GM12878 (cell line): ENCODE results near the gene DBET. TPM values are rescaled to one million over a fixed set of nuclear protein-coding genes. Genes with fewer than 3 reads are reported as not detected.

ENCODE experiments used
- ATAC-seq: fragments of 200-7000 bp; cut with Tn5 transposase; 3 replicates; pipeline ENCODE4 v1.9.1; 2020; ENCODE audit warnings: mild to moderate bottlenecking, moderate library complexity
- BruUV-seq: library from RNA; stranded (reverse); fragments of 400-500 nt; replicated peaks from 2 replicates; lab custom pipeline; 2021; lab: Mats Ljungman, UMichigan
- CTCF ChIA-PET: fragments of 300-600 bp; sonication (Branson Sonifier 250); formaldehyde crosslinking; extraction: SDS; loops from one replicate; lab custom pipeline; 2021; ENCODE audit warnings: inconsistent platforms; lab: Yijun Ruan, JAX
- POLR2A ChIA-PET: fragments of 350-600 bp; formaldehyde crosslinking; extraction: SDS; loops from one replicate; lab custom pipeline; 2021; ENCODE audit warnings: inconsistent platforms; lab: Charles Lee
- RAD21 ChIA-PET: fragments of 300-600 bp; sonication (Branson Sonifier 250); formaldehyde crosslinking; loops from one replicate; lab custom pipeline; 2023; ENCODE audit warnings: antibody characterized with exemption; ENCODE audit not compliant: unreplicated experiment; lab: Charles Lee
- SMC1A ChIA-PET: fragments of 300-600 bp; sonication (Branson Sonifier 250); formaldehyde crosslinking; loops from one replicate; lab custom pipeline; 2023; ENCODE audit not compliant: unreplicated experiment, uncharacterized antibody; lab: Charles Lee
- DNase-seq: peaks from one replicate; pipeline ENCODE4 v3.0.0-alpha.2; 2011; ENCODE audit warnings: low read depth, low spot score
- FAIRE-seq: peaks from 3 replicates; lab custom pipeline; 2011; peaks lifted over from hg19 to GRCh38; lab: Jason Lieb, UNC
- H2AFZ ChIP-seq: 2 replicates; pipeline ENCODE4 v1.6.0; 2011; ENCODE audit warnings: low read depth, low read length, control low read depth; ENCODE audit not compliant: control insufficient read depth
- H3K27ac ChIP-seq: 2 replicates; pipeline ENCODE4 v1.5.1; 2011; ENCODE audit warnings: control low read depth; ENCODE audit not compliant: control insufficient read depth, insufficient read depth
- H3K27me3 ChIP-seq, 2 experiments: replicated peaks in 1 of 2; 2 replicates each; pipeline versions ENCODE4 v1.6.0 to v1.6.1; 2011; ENCODE audit warnings: low read length in 1 of 2; ENCODE audit not compliant: control insufficient read depth in 2 of 2, insufficient read depth in 2 of 2
- H3K36me3 ChIP-seq, 2 experiments: 2 replicates each; pipeline ENCODE4 v1.5.1; 2011; ENCODE audit warnings: low read length in 1 of 2; ENCODE audit not compliant: control insufficient read depth in 2 of 2, insufficient read depth in 2 of 2
- H3K4me1 ChIP-seq: 2 replicates; pipeline ENCODE4 v1.6.1; 2011; ENCODE audit warnings: mild to moderate bottlenecking, low read length, moderate library complexity, mixed read lengths; ENCODE audit not compliant: control insufficient read depth, insufficient read depth
- H3K4me2 ChIP-seq: 2 replicates; pipeline ENCODE4 v1.6.0; 2011; ENCODE audit warnings: control low read depth; ENCODE audit not compliant: control insufficient read depth, insufficient read depth
- H3K4me3 ChIP-seq: fragments of 200-600 bp; sonication (generic); 2 replicates; pipeline ENCODE4 v1.5.1; 2016
- H3K79me2 ChIP-seq: 2 replicates; pipeline ENCODE4 v1.6.0; 2011; ENCODE audit warnings: low read length; ENCODE audit not compliant: control insufficient read depth, insufficient read depth
- H3K9ac ChIP-seq: 2 replicates; pipeline ENCODE4 v1.8.0; 2011; ENCODE audit warnings: low read length, control low read depth, mixed read lengths; ENCODE audit not compliant: control insufficient read depth, insufficient read depth
- H3K9me3 ChIP-seq: replicated peaks from 3 replicates; pipeline ENCODE4 v1.5.1; 2011; ENCODE audit warnings: mild to moderate bottlenecking, low read length; ENCODE audit not compliant: control insufficient read depth, insufficient read depth
- H4K20me1 ChIP-seq: 2 replicates; pipeline ENCODE4 v1.6.0; 2011; ENCODE audit not compliant: control insufficient read depth, insufficient read depth
- E4F1 ChIP-seq: fragments of 450-650 bp; IDR thresholded peaks from 2 replicates; pipeline ENCODE4 v1.6.1; 2018; ENCODE audit warnings: borderline replicate concordance, mild to moderate bottlenecking; ENCODE audit not compliant: partially characterized antibody
- IRF3 ChIP-seq: fragments of 450-650 bp; IDR thresholded peaks from 2 replicates; pipeline ENCODE4 v1.6.1; 2014; ENCODE audit warnings: mild to moderate bottlenecking
- MEF2B ChIP-seq: fragments of 450-650 bp; IDR thresholded peaks from 2 replicates; pipeline ENCODE4 v1.6.1; 2018; ENCODE audit warnings: mild to moderate bottlenecking, moderate library complexity; ENCODE audit not compliant: partially characterized antibody, poor library complexity, severe bottlenecking
- MTA2 ChIP-seq: fragments of 450-650 bp; IDR thresholded peaks from 2 replicates; pipeline ENCODE4 v1.6.1; 2016; ENCODE audit warnings: low read depth, mild to moderate bottlenecking, moderate library complexity
- MYC ChIP-seq: IDR thresholded peaks from 2 replicates; pipeline ENCODE4 v1.6.1; 2011; ENCODE audit warnings: mild to moderate bottlenecking, low read length, moderate library complexity, inconsistent platforms; ENCODE audit not compliant: insufficient read depth, insufficient replicate concordance, insufficient read length, severe bottlenecking
- PRDM15 ChIP-seq: fragments of 450-650 bp; formaldehyde crosslinking; IDR thresholded peaks from 2 replicates; pipeline ENCODE4 v1.4.0; 2020; ENCODE audit warnings: mild to moderate bottlenecking, moderate library complexity
- SP1 ChIP-seq: IDR thresholded peaks from one replicate; pipeline ENCODE4 v1.6.1; 2011; ENCODE audit warnings: low read depth, low read length
- SRF ChIP-seq, 2 experiments: IDR thresholded peaks; 2 replicates each; pipeline ENCODE4 v1.6.1; 2011; ENCODE audit warnings: low read depth in 2 of 2, low read length in 2 of 2, mild to moderate bottlenecking in 1 of 2, moderate library complexity in 1 of 2
- YY1 ChIP-seq: IDR thresholded peaks from 2 replicates; pipeline ENCODE4 v1.6.1; 2011; ENCODE audit warnings: low read depth, mild to moderate bottlenecking, low read length
- WGBS: methylation state at CpG from one replicate; pipeline ENCODE4 v1.1.6; 2016; ENCODE audit warnings: low lambda C conversion rate; ENCODE audit not compliant: insufficient replicate concordance, insufficient coverage; ENCODE audit errors: missing lambda C conversion rate; 5-methylcytosine and 5-hydroxymethylcytosine counted together
- in situ Hi-C: fragments of 300-500 bp; cut with MboI; formaldehyde crosslinking; loops from 9 replicates; pipeline ENCODE4 v1.14.3; 2018; ENCODE audit warnings: mixed read lengths
- intact Hi-C: fragments of 100-400 bp; cut with micrococcal nuclease; formaldehyde crosslinking; loops from one replicate; pipeline ENCODE4 v1.14.2; 2022; ENCODE audit not compliant: unreplicated experiment
- polyA plus RNA-seq, 11 experiments: library from polyadenylated mRNA; depleted of rRNA in 4 of 11; unstranded in 6 of 11; stranded (reverse) in 5 of 11; fragments of >200 nt; fragmentation: Nextera tagmentation in 4 of 11; fragmentation: Illumina TruSeq in 1 of 11; extraction: Ambion mirVana in 4 of 11; extraction: Trizol in 1 of 11; gene quantifications; 1 replicate in 1 of 11; 2 replicates in 10 of 11; pipeline versions ENCODE4 v1.2.1 to v1.2.3, GENCODE V29; 2011 to 2016; ENCODE audit warnings: inconsistent platforms in 2 of 11, missing spikeins in 2 of 11, low read depth in 1 of 11
- total RNA-seq, 4 experiments: library from RNA; depleted of rRNA in 3 of 4; stranded (reverse); fragments of >200 nt in 3 of 4; fragmentation: Illumina TruSeq in 1 of 4; extraction: Trizol in 1 of 4; gene quantifications; 2 replicates each; pipeline versions ENCODE4 v1.2.1 to v1.2.3, GENCODE V29; 2013 to 2021
- TF ChIP-seq, protein P1 (sequence below): fragments of 450-650 bp; IDR thresholded peaks from 2 replicates; pipeline ENCODE4 v1.6.1; 2017; ENCODE audit warnings: borderline replicate concordance

The DBET gene
- total and polyA plus RNA-seq, 10 of the 15 experiments (the other 5 are each of a cell fraction or from before 2014, with no cell fraction given), result not detected

- FAIRE-seq, result no peak
- Histone ChIP-seq H3K9me3 (peaks cover 7% of the 10 kb centered on the region; the same call in 1 of the 3 replicates), H3K4me2 (no peak overlapping the region), H3K27ac (no peak overlapping the region), H4K20me1 (no peaks in the 10 kb centered on the region), H3K27me3 (no peaks in the 10 kb centered on the region; a peak in 1 of 4 replicates), H3K79me2 (no peaks in the 10 kb centered on the region), H2AFZ (no peak overlapping the region), H3K36me3 (no peaks in the 10 kb centered on the region), H3K4me3 (no peak overlapping the region), H3K9ac (no peak overlapping the region), H3K4me1 (no peaks in the 10 kb centered on the region)
- ChIA-PET RAD21 (no interaction called here), POLR2A (no interaction called here), CTCF (no interaction called here), SMC1A (no interaction called here)
- TF ChIP-seq MEF2B, result no peak
- no peak for TF ChIP-seq IRF3
- TF ChIP-seq PRDM15 (CRISPR knock-in tag), result no peak
- no peak for TF ChIP-seq SRF (IDR thresholded peaks at IDR 0.05; ENCODE audit: low read depth in 2 of 2, low read length in 2 of 2)
- no peak for TF ChIP-seq SP1
- TF ChIP-seq E4F1, result no peak
- TF ChIP-seq MTA2, result no peak
- TF ChIP-seq, protein P1, sequence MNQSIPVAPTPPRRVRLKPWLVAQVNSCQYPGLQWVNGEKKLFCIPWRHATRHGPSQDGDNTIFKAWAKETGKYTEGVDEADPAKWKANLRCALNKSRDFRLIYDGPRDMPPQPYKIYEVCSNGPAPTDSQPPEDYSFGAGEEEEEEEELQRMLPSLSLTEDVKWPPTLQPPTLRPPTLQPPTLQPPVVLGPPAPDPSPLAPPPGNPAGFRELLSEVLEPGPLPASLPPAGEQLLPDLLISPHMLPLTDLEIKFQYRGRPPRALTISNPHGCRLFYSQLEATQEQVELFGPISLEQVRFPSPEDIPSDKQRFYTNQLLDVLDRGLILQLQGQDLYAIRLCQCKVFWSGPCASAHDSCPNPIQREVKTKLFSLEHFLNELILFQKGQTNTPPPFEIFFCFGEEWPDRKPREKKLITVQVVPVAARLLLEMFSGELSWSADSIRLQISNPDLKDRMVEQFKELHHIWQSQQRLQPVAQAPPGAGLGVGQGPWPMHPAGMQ, result no peak
- TF ChIP-seq YY1, result no peak
- TF ChIP-seq MYC, result no peak
- in situ Hi-C loops (no loop called here), intact Hi-C loops (no loop called here)
- no peak for DNase-seq
- 28% methylated on average over 42 of the region's 62 CpGs for WGBS
- no TSS peak for BruUV-seq
- no peak for ATAC-seq
These were observed 46.7 kb upstream of the DBET start for GRCh38 chr4:190017357-190018200.
